HG02763 (cell line): Measurements from ENCODE around the gene RAB3GAP1.

Experiments
- ATAC-seq: cut with Tn5 transposase; IDR thresholded peaks from one replicate; pipeline ENCODE4 v1.9.1; 2021; ENCODE audit warnings: mild to moderate bottlenecking, moderate library complexity; ENCODE audit not compliant: unreplicated experiment

The RAB3GAP1 gene

GRCh38 chr2:135208016-135208415, 155.9 kb downstream of the RAB3GAP1 start:
- no peak for ATAC-seq

- no peak for ATAC-seq
Measured at GRCh38 chr2:135212757-135213156, 160.7 kb downstream of the RAB3GAP1 start.

- no peak for ATAC-seq
Measured at GRCh38 chr2:135218426-135218825, 166.3 kb downstream of the RAB3GAP1 start.

- ATAC-seq, result no peak
Measured at GRCh38 chr2:135219226-135219625, 167.1 kb downstream of the RAB3GAP1 start.
